K562 (cell line): ENCODE measurements around the gene MRI1. TPM values are rescaled to one million over a fixed set of nuclear protein-coding genes. Genes with fewer than 3 reads are reported as not detected.
A peak's percentile ranks its signal among the peaks of the same experiment; 100 is the strongest.

Experiments
- CBX1 ChIP-seq: sonication (generic); IDR thresholded peaks from 2 replicates; pipeline ENCODE4 v1.6.1; 2016; ENCODE audit warnings: antibody characterized with exemption, low read depth, mild to moderate bottlenecking
- CREM ChIP-seq: IDR thresholded peaks from 2 replicates; pipeline ENCODE4 v1.6.1; 2014; ENCODE audit warnings: antibody characterized with exemption, low read depth
- E2F3 ChIP-seq: fragments of 250-450 bp; sonication (Bioruptor Pico); IDR thresholded peaks from 2 replicates; pipeline ENCODE4 v1.4.0; 2020; ENCODE audit warnings: mild to moderate bottlenecking
- ELF4 ChIP-seq: fragments of 450-650 bp; formaldehyde crosslinking; IDR thresholded peaks from 2 replicates; pipeline ENCODE4 v1.4.0; 2022; ENCODE audit warnings: missing genetic modification characterization
- HDAC1 ChIP-seq, 2 experiments: fragments of 450-650 bp; IDR thresholded peaks; 2 replicates each; pipeline ENCODE4 v1.6.1; 2016 to 2017; ENCODE audit warnings: inconsistent platforms in 1 of 2, mild to moderate bottlenecking in 1 of 2, moderate library complexity in 1 of 2
- HDAC8 ChIP-seq: fragments of 450-650 bp; IDR thresholded peaks from 2 replicates; pipeline ENCODE4 v1.6.1; 2016; ENCODE audit warnings: mild to moderate bottlenecking, missing genetic modification characterization, moderate library complexity, missing compliant biosample characterization
- MAZ ChIP-seq, 2 experiments: fragments of 450-650 bp in 1 of 2; sonication (generic) in 1 of 2; formaldehyde crosslinking; IDR thresholded peaks in 1 of 2; conservative IDR thresholded peaks in 1 of 2; 2 replicates each; pipeline versions ENCODE4 v1.4.0 to v1.5.0; 2020; ENCODE audit warnings: mild to moderate bottlenecking in 1 of 2, missing genetic modification reagents in 1 of 2
- MEF2D ChIP-seq: conservative IDR thresholded peaks from 2 replicates; pipeline ENCODE4 v1.6.1; 2016; ENCODE audit warnings: low read depth, missing genetic modification characterization, missing compliant biosample characterization
- MEIS2 ChIP-seq: fragments of 450-650 bp; IDR thresholded peaks from 2 replicates; pipeline ENCODE4 v1.6.1; 2014; ENCODE audit warnings: mild to moderate bottlenecking; ENCODE audit not compliant: partially characterized antibody
- NFYB ChIP-seq: IDR thresholded peaks from 2 replicates; pipeline ENCODE4 v1.6.1; 2011; ENCODE audit warnings: mild to moderate bottlenecking, moderate library complexity; ENCODE audit not compliant: insufficient read length; ENCODE audit errors: extremely low read depth
- RBFOX2 ChIP-seq: fragments of 200-400 bp; formaldehyde crosslinking; IDR thresholded peaks from 2 replicates; pipeline ENCODE4 v1.6.1; 2017; ENCODE audit warnings: low read depth, mild to moderate bottlenecking, low read length, moderate library complexity
- SAFB2 ChIP-seq: fragments of 200-400 bp; formaldehyde crosslinking; IDR thresholded peaks from 2 replicates; pipeline ENCODE4 v1.6.1; 2018; ENCODE audit warnings: borderline replicate concordance, low read length, low read depth, moderate library complexity; ENCODE audit not compliant: severe bottlenecking
- SMAD2 ChIP-seq: fragments of 150-350 bp; IDR thresholded peaks from 2 replicates; pipeline ENCODE4 v1.6.1; 2014; ENCODE audit warnings: low read depth, mild to moderate bottlenecking, low read length
- SMARCE1 ChIP-seq: fragments of 450-650 bp; IDR thresholded peaks from 2 replicates; pipeline ENCODE4 v1.7.1; 2016; ENCODE audit warnings: mild to moderate bottlenecking
- SRF ChIP-seq, 2 experiments: fragments of 250-450, 450-650 bp in 1 of 2; sonication (Bioruptor Pico) in 1 of 2; sonication (generic) in 1 of 2; formaldehyde crosslinking; IDR thresholded peaks; 2 replicates each; pipeline versions ENCODE4 v1.5.0 to v1.5.1; 2020 to 2022; ENCODE audit warnings: mild to moderate bottlenecking in 1 of 2, missing genetic modification reagents in 1 of 2
- TEAD1 ChIP-seq, 2 experiments: fragments of 450-650 bp in 1 of 2; sonication (generic) in 1 of 2; formaldehyde crosslinking; IDR thresholded peaks; 2 replicates each; pipeline versions ENCODE4 v1.4.0 to v1.8.0; 2020 to 2022; ENCODE audit warnings: mild to moderate bottlenecking in 2 of 2, missing genetic modification reagents in 1 of 2
- ZFP36 ChIP-seq: fragments of 150-350 bp; IDR thresholded peaks from 2 replicates; pipeline ENCODE4 v1.6.1; 2018; ENCODE audit warnings: low read length, low read depth; ENCODE audit not compliant: partially characterized antibody
- ZNF224 ChIP-seq: sonication (generic); formaldehyde crosslinking; IDR thresholded peaks from 2 replicates; pipeline ENCODE4 v1.8.0; 2022; ENCODE audit warnings: mild to moderate bottlenecking, missing genetic modification reagents
- polyA plus RNA-seq, 8 experiments: library from polyadenylated mRNA; depleted of rRNA in 4 of 8; stranded (reverse) in 5 of 8; unstranded in 3 of 8; fragments of >200 nt; fragmentation: Nextera tagmentation in 2 of 8; fragmentation: Illumina TruSeq in 1 of 8; extraction: Ambion mirVana in 2 of 8; extraction: Trizol in 1 of 8; gene quantifications; 2 replicates each; pipeline versions ENCODE4 v1.2.1 to v1.2.3, GENCODE V29; 2011 to 2014; ENCODE audit warnings: inconsistent platforms in 1 of 8, missing spikeins in 1 of 8
- total RNA-seq, 7 experiments: library from RNA; depleted of rRNA in 6 of 7; stranded (reverse); fragments of >200 nt in 6 of 7; fragmentation: Illumina TruSeq in 2 of 7; extraction: Trizol in 2 of 7; gene quantifications; 2 replicates each; pipeline versions ENCODE4 v1.2.1 to v1.2.3, GENCODE V29; 2011 to 2021; ENCODE audit warnings: low replicate concordance in 1 of 7
- TF ChIP-seq, protein P1 (sequence below): sonication (generic); formaldehyde crosslinking; IDR thresholded peaks from 2 replicates; pipeline ENCODE4 v1.8.0; 2022; ENCODE audit warnings: mild to moderate bottlenecking, missing genetic modification reagents
- TF ChIP-seq, protein P2 (sequence below): fragments of 200-800 bp; sonication (Bioruptor generic); IDR thresholded peaks from 2 replicates; pipeline ENCODE4 v1.6.1; 2017; ENCODE audit warnings: missing genetic modification characterization, missing compliant biosample characterization
- TF ChIP-seq, protein P3 (sequence below): fragments of 450-650 bp; IDR thresholded peaks from 2 replicates; pipeline ENCODE4 v1.6.1; 2016; ENCODE audit warnings: borderline replicate concordance
- TF ChIP-seq, protein P4 (sequence below), 2 experiments: fragments of 450-650 bp; conservative IDR thresholded peaks; 2 replicates each; pipeline ENCODE4 v1.6.1; 2017; ENCODE audit warnings: mild to moderate bottlenecking in 2 of 2, moderate library complexity in 2 of 2

Gene MRI1
- total and polyA plus RNA-seq, 9 of the 15 experiments (the other 6 are each of a cell fraction or from before 2014, with no cell fraction given): 5.5 to 57.4 (median 28.2) TPM

DNA sequence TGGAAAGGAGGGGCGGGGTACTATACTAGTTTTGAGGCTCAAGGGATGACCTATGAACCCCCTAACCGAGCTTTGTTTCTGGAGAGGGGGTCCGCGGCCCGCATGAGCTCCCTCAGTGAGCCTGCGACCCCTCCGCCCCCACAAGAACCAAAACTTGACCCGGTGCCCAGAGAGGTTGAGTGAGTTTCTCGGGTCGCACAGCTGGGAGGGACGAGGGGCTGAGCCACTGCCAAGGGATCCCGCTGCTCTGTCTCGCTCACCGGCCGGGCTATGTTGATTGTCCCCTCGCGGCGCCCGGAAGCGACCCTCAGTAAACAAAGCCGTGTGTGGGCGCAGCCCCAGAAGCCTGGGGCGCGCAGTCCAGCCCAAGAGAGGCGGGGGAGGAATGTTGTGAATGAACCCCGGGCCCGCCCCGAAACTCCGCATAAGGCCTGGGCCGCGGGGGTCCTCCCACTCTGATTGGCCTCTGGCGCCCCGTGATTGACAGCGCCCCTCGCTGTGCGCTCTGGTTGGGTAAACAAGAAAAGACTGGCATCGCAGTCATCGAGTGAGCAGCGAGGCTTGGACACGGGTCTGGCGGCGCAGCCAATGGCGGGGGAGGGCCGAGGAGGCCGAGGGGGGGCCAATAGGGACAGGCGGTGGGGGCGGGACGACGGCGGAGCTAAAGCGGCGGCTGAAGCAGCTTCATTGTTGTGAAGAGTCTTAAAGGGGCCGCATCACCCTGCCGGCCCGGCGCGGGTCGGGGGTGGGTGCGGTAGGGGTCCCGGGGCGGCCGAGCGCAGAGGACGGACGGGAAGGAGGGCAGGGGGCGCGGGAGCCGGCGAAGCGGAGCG is 30.7 kb downstream of the MRI1 start, which contains the start of gene ZSWIM4 (continued):
- TF ChIP-seq, protein P1, sequence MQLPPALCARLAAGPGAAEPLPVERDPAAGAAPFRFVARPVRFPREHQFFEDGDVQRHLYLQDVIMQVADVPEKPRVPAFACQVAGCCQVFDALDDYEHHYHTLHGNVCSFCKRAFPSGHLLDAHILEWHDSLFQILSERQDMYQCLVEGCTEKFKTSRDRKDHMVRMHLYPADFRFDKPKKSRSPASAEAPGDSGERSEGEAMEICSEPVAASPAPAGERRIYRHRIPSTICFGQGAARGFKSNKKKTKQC (CRISPR knock-in tag): 0 out of 2 replicates have a peak, but pooled peaks have one; percentile 64
- TF ChIP-seq RBFOX2 (peak; percentile 85), SRF (CRISPR knock-in tag; IDR thresholded peaks at IDR 0.05) (peak; percentile 80 to 96; a peak in 3 of 4 replicates), E2F3 (peak; percentile 69), SAFB2 (no peak), NFYB (peak; percentile 97), CBX1 (peak; percentile 96), MEF2D (tag) (0 out of 2 replicates have a peak, but pooled peaks have one; percentile 50), ELF4 (CRISPR knock-in tag) (no peak), ZFP36 (peak; percentile 94), TEAD1 (CRISPR knock-in tag; IDR thresholded peaks at IDR 0.05) (peak in 1 of 2 experiments; percentile 90; a peak in 2 of 4 replicates), SMARCE1 (peak; percentile 24; the same call in 1 of the 2 replicates), MEIS2 (peak; percentile 98), CREM (peak; percentile 67), HDAC8 (no peak), ZNF224 (CRISPR knock-in tag) (no peak), SMAD2 (no peak), HDAC1 (IDR thresholded peaks at IDR 0.05) (peak in 1 of 2 experiments; percentile 76; a peak in 2 of 4 replicates), MAZ (CRISPR knock-in tag; conservative IDR thresholded peaks at IDR 0.05 in 1 of 2, IDR thresholded peaks at IDR 0.05 in 1 of 2) (peak; percentile 32 to 75; a peak in 2 of 4 replicates)
- TF ChIP-seq, protein P2, sequence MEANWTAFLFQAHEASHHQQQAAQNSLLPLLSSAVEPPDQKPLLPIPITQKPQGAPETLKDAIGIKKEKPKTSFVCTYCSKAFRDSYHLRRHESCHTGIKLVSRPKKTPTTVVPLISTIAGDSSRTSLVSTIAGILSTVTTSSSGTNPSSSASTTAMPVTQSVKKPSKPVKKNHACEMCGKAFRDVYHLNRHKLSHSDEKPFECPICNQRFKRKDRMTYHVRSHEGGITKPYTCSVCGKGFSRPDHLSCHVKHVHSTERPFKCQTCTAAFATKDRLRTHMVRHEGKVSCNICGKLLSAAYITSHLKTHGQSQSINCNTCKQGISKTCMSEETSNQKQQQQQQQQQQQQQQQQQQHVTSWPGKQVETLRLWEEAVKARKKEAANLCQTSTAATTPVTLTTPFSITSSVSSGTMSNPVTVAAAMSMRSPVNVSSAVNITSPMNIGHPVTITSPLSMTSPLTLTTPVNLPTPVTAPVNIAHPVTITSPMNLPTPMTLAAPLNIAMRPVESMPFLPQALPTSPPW (CRISPR knock-in tag): peak; percentile 98
- TF ChIP-seq, protein P3, sequence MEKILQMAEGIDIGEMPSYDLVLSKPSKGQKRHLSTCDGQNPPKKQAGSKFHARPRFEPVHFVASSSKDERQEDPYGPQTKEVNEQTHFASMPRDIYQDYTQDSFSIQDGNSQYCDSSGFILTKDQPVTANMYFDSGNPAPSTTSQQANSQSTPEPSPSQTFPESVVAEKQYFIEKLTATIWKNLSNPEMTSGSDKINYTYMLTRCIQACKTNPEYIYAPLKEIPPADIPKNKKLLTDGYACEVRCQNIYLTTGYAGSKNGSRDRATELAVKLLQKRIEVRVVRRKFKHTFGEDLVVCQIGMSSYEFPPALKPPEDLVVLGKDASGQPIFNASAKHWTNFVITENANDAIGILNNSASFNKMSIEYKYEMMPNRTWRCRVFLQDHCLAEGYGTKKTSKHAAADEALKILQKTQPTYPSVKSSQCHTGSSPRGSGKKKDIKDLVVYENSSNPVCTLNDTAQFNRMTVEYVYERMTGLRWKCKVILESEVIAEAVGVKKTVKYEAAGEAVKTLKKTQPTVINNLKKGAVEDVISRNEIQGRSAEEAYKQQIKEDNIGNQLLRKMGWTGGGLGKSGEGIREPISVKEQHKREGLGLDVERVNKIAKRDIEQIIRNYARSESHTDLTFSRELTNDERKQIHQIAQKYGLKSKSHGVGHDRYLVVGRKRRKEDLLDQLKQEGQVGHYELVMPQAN: peak; percentile 37; the same call in 1 of the 2 replicates
- TF ChIP-seq, protein P4, sequence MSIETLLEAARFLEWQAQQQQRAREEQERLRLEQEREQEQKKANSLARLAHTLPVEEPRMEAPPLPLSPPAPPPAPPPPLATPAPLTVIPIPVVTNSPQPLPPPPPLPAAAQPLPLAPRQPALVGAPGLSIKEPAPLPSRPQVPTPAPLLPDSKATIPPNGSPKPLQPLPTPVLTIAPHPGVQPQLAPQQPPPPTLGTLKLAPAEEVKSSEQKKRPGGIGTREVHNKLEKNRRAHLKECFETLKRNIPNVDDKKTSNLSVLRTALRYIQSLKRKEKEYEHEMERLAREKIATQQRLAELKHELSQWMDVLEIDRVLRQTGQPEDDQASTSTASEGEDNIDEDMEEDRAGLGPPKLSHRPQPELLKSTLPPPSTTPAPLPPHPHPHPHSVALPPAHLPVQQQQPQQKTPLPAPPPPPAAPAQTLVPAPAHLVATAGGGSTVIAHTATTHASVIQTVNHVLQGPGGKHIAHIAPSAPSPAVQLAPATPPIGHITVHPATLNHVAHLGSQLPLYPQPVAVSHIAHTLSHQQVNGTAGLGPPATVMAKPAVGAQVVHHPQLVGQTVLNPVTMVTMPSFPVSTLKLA (conservative IDR thresholded peaks at IDR 0.05): peak; percentile 84 to 91
